DND-41 (cell line): ENCODE results near the gene FGG.

Experiments
- ATAC-seq: fragments of 200-7000 bp; cut with Tn5 transposase; 3 replicates; pipeline ENCODE4 v1.9.1; 2021; ENCODE audit warnings: low read depth; ENCODE audit not compliant: insufficient read depth
- DNase-seq: peaks from one replicate; pipeline ENCODE4 v3.0.0-alpha.2; 2020
- H2AFZ ChIP-seq: 2 replicates; pipeline ENCODE4 v1.6.0; 2012; ENCODE audit warnings: low read depth, low read length
- H3K27ac ChIP-seq: 2 replicates; pipeline ENCODE4 v1.5.1; 2012; ENCODE audit warnings: low read length, inconsistent platforms
- H3K27me3 ChIP-seq: fragments of 200-600 bp; sonication (generic); 2 replicates; pipeline ENCODE4 v1.6.0; 2012; ENCODE audit warnings: low read length, mild to moderate bottlenecking, inconsistent platforms; ENCODE audit not compliant: insufficient read depth, poor library complexity
- H3K36me3 ChIP-seq: 2 replicates; pipeline ENCODE4 v1.5.1; 2012; ENCODE audit warnings: low read length, inconsistent platforms; ENCODE audit not compliant: insufficient read depth
- H3K4me1 ChIP-seq: 2 replicates; pipeline ENCODE4 v1.5.1; 2012; ENCODE audit warnings: mild to moderate bottlenecking, low read length; ENCODE audit not compliant: insufficient read depth
- H3K4me2 ChIP-seq: 2 replicates; pipeline ENCODE4 v1.6.0; 2012; ENCODE audit warnings: mild to moderate bottlenecking, moderate library complexity, low read length, inconsistent platforms; ENCODE audit not compliant: insufficient read depth
- H3K4me3 ChIP-seq, 2 experiments: fragments of 200-600 bp in 1 of 2; shearing (Covaris generic) in 1 of 2; 2 replicates each; pipeline ENCODE4 v1.5.1; 2012 to 2016; ENCODE audit warnings: inconsistent platforms in 2 of 2, low read length in 2 of 2, mild to moderate bottlenecking in 2 of 2, low read depth in 1 of 2, moderate library complexity in 1 of 2
- H3K79me2 ChIP-seq: 2 replicates; pipeline ENCODE4 v1.6.0; 2012; ENCODE audit warnings: low read length, inconsistent platforms; ENCODE audit not compliant: insufficient read depth
- H3K9ac ChIP-seq: 2 replicates; pipeline ENCODE4 v1.6.0; 2012; ENCODE audit warnings: low read depth, mild to moderate bottlenecking, inconsistent platforms, low read length, moderate library complexity
- H3K9me3 ChIP-seq: 2 replicates; pipeline ENCODE4 v1.5.1; 2012; ENCODE audit warnings: low read length, moderate library complexity, mild to moderate bottlenecking, inconsistent platforms; ENCODE audit not compliant: insufficient read depth, severe bottlenecking
- H4K20me1 ChIP-seq: 2 replicates; pipeline ENCODE4 v1.6.0; 2012; ENCODE audit warnings: low read length; ENCODE audit not compliant: insufficient read depth
- EZH2 ChIP-seq: IDR thresholded peaks from 3 replicates; pipeline ENCODE4 v1.6.1; 2012; ENCODE audit warnings: borderline replicate concordance, low read depth, mild to moderate bottlenecking, moderate library complexity, low read length, inconsistent platforms; ENCODE audit not compliant: severe bottlenecking
- TF ChIP-seq, protein P1 (sequence below): IDR thresholded peaks from 2 replicates; pipeline ENCODE4 v1.5.1; 2012; ENCODE audit warnings: borderline replicate concordance, low read length, moderate library complexity, mild to moderate bottlenecking; ENCODE audit not compliant: poor library complexity, severe bottlenecking; ENCODE audit errors: extremely low read depth

Gene FGG

GRCh38 chr4:154606728-154607723 is 5.4 kb downstream of the FGG start:
- Histone ChIP-seq H3K9me3 (no peaks in the 10 kb centered on the region), H3K9ac (no peak overlapping the region), H3K4me3 (no peak overlapping the region), H3K27ac (no peak overlapping the region), H3K27me3 (peaks cover 3% of the 10 kb centered on the region), H3K4me1 (0 out of 2 replicates have a peak, but pooled peaks cover 3% of the 10 kb centered on the region), H3K4me2 (no peak overlapping the region), H3K36me3 (no peaks in the 10 kb centered on the region), H3K79me2 (no peaks in the 10 kb centered on the region), H2AFZ (no peak overlapping the region), H4K20me1 (no peaks in the 10 kb centered on the region)
- TF ChIP-seq EZH2: no peak
- TF ChIP-seq, protein P1, sequence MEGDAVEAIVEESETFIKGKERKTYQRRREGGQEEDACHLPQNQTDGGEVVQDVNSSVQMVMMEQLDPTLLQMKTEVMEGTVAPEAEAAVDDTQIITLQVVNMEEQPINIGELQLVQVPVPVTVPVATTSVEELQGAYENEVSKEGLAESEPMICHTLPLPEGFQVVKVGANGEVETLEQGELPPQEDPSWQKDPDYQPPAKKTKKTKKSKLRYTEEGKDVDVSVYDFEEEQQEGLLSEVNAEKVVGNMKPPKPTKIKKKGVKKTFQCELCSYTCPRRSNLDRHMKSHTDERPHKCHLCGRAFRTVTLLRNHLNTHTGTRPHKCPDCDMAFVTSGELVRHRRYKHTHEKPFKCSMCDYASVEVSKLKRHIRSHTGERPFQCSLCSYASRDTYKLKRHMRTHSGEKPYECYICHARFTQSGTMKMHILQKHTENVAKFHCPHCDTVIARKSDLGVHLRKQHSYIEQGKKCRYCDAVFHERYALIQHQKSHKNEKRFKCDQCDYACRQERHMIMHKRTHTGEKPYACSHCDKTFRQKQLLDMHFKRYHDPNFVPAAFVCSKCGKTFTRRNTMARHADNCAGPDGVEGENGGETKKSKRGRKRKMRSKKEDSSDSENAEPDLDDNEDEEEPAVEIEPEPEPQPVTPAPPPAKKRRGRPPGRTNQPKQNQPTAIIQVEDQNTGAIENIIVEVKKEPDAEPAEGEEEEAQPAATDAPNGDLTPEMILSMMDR: no peak
- DNase-seq (no peak), ATAC-seq (no peak)

DNA sequence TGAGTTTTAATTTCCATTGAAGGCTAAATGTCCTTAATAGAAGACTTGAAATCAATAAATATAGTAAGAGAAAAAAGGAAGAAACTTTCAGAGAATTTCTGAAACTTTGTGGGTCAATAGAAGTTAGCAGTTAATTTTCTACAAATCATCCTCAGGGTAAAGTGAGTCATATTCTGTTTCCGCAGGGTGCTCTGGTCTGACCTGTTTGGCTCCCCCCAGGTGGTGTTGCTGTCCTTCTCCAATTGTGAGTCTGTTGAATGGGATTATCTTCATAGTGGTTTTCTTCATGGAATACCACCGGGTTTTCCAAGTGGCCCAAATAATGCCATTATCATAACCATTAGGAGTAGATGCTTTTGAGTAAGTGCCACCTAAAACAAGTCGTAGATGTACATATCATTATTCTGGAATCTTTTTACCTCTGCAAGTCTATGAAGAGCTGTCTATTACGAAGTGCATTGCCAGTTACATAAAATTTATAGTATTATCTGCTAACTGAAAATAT is 7.7 kb downstream of the FGG start:
- H3K36me3 ChIP-seq: no peaks in the 10 kb centered on the region
- H3K4me1 ChIP-seq: 0 out of 2 replicates have a peak, but pooled peaks cover 3% of the 10 kb centered on the region
- H3K79me2 ChIP-seq: no peaks in the 10 kb centered on the region
- no peak overlapping the region for H3K4me3 ChIP-seq
- H3K27me3 ChIP-seq: peaks cover 3% of the 10 kb centered on the region
- DNase-seq (no peak), ATAC-seq (no peak)
- no peaks in the 10 kb centered on the region for H3K9me3 ChIP-seq
- no peaks in the 10 kb centered on the region for H4K20me1 ChIP-seq
- no peak overlapping the region for H3K4me2 ChIP-seq
- H3K27ac ChIP-seq: no peak overlapping the region
- no peak overlapping the region for H2AFZ ChIP-seq
- TF ChIP-seq, protein P1: no peak
- no peak for TF ChIP-seq EZH2
- H3K9ac ChIP-seq: no peak overlapping the region

DNA sequence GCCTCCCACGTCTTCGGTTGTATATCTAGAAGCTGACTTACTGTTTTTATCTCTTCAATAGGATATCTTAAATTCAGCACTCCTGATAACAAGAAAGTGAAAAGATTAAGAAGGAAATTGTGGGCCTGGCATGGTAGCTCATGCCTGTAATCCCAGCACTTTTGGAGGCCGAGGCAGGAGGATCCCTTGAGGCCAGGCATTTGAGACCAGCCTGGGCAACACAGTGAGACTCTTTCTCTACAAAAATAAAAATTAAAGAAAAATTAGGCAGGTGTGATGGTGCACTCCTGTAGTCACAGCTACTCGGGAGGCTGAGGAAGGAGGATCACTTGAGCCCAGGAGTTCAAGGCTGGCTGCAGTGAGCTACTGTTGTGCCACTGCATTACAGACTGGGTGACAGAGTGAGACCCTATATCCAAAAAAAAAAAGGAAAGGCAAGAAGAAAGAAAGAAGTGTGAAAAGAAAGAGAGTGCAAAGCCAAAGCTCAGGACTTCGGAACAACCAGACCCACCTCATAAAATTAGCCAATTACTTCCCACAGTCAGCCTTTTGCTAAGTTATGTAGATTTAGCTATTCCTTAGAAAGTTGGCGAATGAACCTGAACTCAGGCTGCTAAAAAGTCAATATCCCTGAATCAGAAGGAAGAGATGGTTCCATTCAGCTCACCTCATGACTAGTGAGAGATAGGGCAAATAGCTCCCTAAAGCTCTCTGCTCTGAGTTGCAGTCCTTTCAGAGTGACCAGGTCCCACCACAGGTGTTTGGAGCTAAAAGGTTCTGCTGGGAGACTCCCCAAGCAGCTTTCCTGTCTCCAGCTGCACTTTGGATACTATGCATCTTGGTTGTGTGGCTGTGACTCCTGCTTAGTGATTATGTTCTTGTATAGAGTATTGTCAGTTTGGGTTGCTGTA is 9.2 kb downstream of the FGG start:
- no peak for DNase-seq
- H3K36me3 ChIP-seq: no peaks in the 10 kb centered on the region
- H3K27me3 ChIP-seq: no peaks in the 10 kb centered on the region
- H3K4me2 ChIP-seq: no peak overlapping the region
- H3K9me3 ChIP-seq: no peaks in the 10 kb centered on the region
- no peak overlapping the region for H3K4me3 ChIP-seq
- no peak for ATAC-seq
- H3K79me2 ChIP-seq: no peaks in the 10 kb centered on the region
- H3K9ac ChIP-seq: no peak overlapping the region
- no peak for TF ChIP-seq EZH2
- TF ChIP-seq, protein P1: no peak
- no peak overlapping the region for H2AFZ ChIP-seq
- no peaks in the 10 kb centered on the region for H4K20me1 ChIP-seq
- no peak overlapping the region for H3K27ac ChIP-seq
- H3K4me1 ChIP-seq: 0 out of 2 replicates have a peak, but pooled peaks cover 3% of the 10 kb centered on the region
